ENCODE results near the gene CACFD1. TPM values are rescaled to one million over a fixed set of nuclear protein-coding genes. Genes with fewer than 3 reads are reported as not detected.

The CACFD1 gene
- total RNA-seq, 1 donor = 4.4 TPM

GRCh38 chr9:133476036-133476931 is 16.5 kb downstream of the CACFD1 start:
- peak; percentile 32 for DNase-seq (ENCODE audit: low read depth)
- no peak overlapping the region for H3K4me3 ChIP-seq (ENCODE audit: low read depth, low read length)
- TF ChIP-seq, protein P1, sequence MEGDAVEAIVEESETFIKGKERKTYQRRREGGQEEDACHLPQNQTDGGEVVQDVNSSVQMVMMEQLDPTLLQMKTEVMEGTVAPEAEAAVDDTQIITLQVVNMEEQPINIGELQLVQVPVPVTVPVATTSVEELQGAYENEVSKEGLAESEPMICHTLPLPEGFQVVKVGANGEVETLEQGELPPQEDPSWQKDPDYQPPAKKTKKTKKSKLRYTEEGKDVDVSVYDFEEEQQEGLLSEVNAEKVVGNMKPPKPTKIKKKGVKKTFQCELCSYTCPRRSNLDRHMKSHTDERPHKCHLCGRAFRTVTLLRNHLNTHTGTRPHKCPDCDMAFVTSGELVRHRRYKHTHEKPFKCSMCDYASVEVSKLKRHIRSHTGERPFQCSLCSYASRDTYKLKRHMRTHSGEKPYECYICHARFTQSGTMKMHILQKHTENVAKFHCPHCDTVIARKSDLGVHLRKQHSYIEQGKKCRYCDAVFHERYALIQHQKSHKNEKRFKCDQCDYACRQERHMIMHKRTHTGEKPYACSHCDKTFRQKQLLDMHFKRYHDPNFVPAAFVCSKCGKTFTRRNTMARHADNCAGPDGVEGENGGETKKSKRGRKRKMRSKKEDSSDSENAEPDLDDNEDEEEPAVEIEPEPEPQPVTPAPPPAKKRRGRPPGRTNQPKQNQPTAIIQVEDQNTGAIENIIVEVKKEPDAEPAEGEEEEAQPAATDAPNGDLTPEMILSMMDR (IDR thresholded peaks at IDR 0.05; ENCODE audit: insufficient read depth, low read length) = no peak

- no peak for DNase-seq (ENCODE audit: low read depth)
- H3K4me3 ChIP-seq (ENCODE audit: low read depth, low read length) = no peak overlapping the region
These were observed 17.2 kb downstream of the CACFD1 start for GRCh38 chr9:133476941-133477340.

GRCh38 chr9:133477461-133477860 is 17.7 kb downstream of the CACFD1 start:
- DNase-seq (ENCODE audit: low read depth) = no peak
- no peak overlapping the region for H3K4me3 ChIP-seq (ENCODE audit: low read depth, low read length)
- TF ChIP-seq, protein P1 (IDR thresholded peaks at IDR 0.05; ENCODE audit: insufficient read depth, low read length) = no peak

More at GRCh38 chr9:133476941-133477340, 17.2 kb downstream of the CACFD1 start:
- TF ChIP-seq, protein P1 (IDR thresholded peaks at IDR 0.05; ENCODE audit: insufficient read depth, low read length) = no peak

- TF ChIP-seq, protein P1 (IDR thresholded peaks at IDR 0.05; ENCODE audit: insufficient read depth, low read length) = no peak
- DNase-seq (ENCODE audit: low read depth) = peak; percentile 9
- peak overlapping the region; percentile 74 for H3K4me3 ChIP-seq (ENCODE audit: low read depth, low read length)
These were observed 18.4 kb downstream of the CACFD1 start for GRCh38 chr9:133477992-133478850.

GRCh38 chr9:133478851-133479711 is 19.3 kb downstream of the CACFD1 start, which contains the start of gene SLC2A6:
TSS of gene SLC2A6 (minus strand) at chr9:133479099. CDS start at chr9:133479059, 40 bp downstream.
- peak within 1 kb of the TSS; percentile 74 for H3K4me3 ChIP-seq (ENCODE audit: low read depth, low read length)

More at GRCh38 chr9:133478851-133479711, 19.3 kb downstream of the CACFD1 start, which contains the start of gene SLC2A6:
- peak; percentile 65 for DNase-seq (ENCODE audit: low read depth)
- TF ChIP-seq, protein P1 (IDR thresholded peaks at IDR 0.05; ENCODE audit: insufficient read depth, low read length) = no peak

Data from fibroblast of the aortic adventitia (primary cell).